Fibroblast of lung (primary cell): Measurements from ENCODE around the gene DHDDS. TPM values are rescaled to one million over a fixed set of nuclear protein-coding genes. Genes with fewer than 3 reads are reported as not detected.

Source experiments
- DNase-seq, 2 donors: peaks; one replicate each; pipeline versions ENCODE4 v3.0.0 to v3.0.0-alpha.2; 2010; ENCODE audit warnings: low read depth in 2 of 2
- H2AFZ ChIP-seq: 2 replicates; pipeline ENCODE4 v1.5.1; 2012; ENCODE audit warnings: low read length, control low read depth, inconsistent platforms
- H3K27ac ChIP-seq: 2 replicates; pipeline ENCODE4 v1.5.1; 2011; ENCODE audit warnings: low read length, control low read depth; ENCODE audit not compliant: insufficient read depth
- H3K27me3 ChIP-seq: 2 replicates; pipeline ENCODE4 v1.5.1; 2011; ENCODE audit warnings: mild to moderate bottlenecking, low read length; ENCODE audit not compliant: control insufficient read depth, insufficient read depth
- H3K36me3 ChIP-seq: 2 replicates; pipeline ENCODE4 v1.5.1; 2011; ENCODE audit warnings: low read length; ENCODE audit not compliant: control insufficient read depth, insufficient read depth
- H3K4me1 ChIP-seq: 2 replicates; pipeline ENCODE4 v1.5.1; 2011; ENCODE audit warnings: low read length; ENCODE audit not compliant: control insufficient read depth, insufficient read depth; ENCODE audit errors: extremely low read depth
- H3K4me2 ChIP-seq: 2 replicates; pipeline ENCODE4 v1.5.1; 2011; ENCODE audit warnings: low read length, control low read depth; ENCODE audit not compliant: insufficient read depth; ENCODE audit errors: extremely low read depth
- H3K4me3 ChIP-seq, 4 experiments: fragments of 200-600 bp in 1 of 4; sonication (generic) in 1 of 4; replicated peaks in 1 of 4; 2 replicates each; pipeline ENCODE4 v1.5.1; 2011 to 2016; ENCODE audit warnings: low read length in 4 of 4, low read depth in 3 of 4, mild to moderate bottlenecking in 3 of 4, control low read depth in 2 of 4, inconsistent platforms in 1 of 4, mixed read lengths in 1 of 4; ENCODE audit not compliant: insufficient read depth in 1 of 4; ENCODE audit errors: control extremely low read depth in 1 of 4
- H3K79me2 ChIP-seq: 2 replicates; pipeline ENCODE4 v1.5.1; 2012; ENCODE audit warnings: mild to moderate bottlenecking, low read length, inconsistent platforms; ENCODE audit not compliant: control insufficient read depth, insufficient read depth
- H3K9ac ChIP-seq: 2 replicates; pipeline ENCODE4 v1.5.1; 2011; ENCODE audit warnings: mild to moderate bottlenecking, low read length, control low read depth; ENCODE audit not compliant: insufficient read depth
- H3K9me3 ChIP-seq: 2 replicates; pipeline ENCODE4 v1.5.1; 2012; ENCODE audit warnings: low read depth, low read length; ENCODE audit not compliant: control insufficient read depth, insufficient read depth
- H4K20me1 ChIP-seq: 2 replicates; pipeline ENCODE4 v1.5.1; 2011; ENCODE audit warnings: low read length; ENCODE audit not compliant: control insufficient read depth, insufficient read depth; ENCODE audit errors: extremely low read depth
- EZH2 ChIP-seq: IDR thresholded peaks from 2 replicates; pipeline ENCODE4 v1.5.1; 2012; ENCODE audit warnings: low read length, control low read depth, mild to moderate bottlenecking; ENCODE audit errors: missing control alignments
- polyA plus RNA-seq, 2 donors: library from polyadenylated mRNA; depleted of rRNA in 1 of 2; stranded (reverse) in 1 of 2; unstranded in 1 of 2; fragments of >200 nt; gene quantifications; 2 replicates each; pipeline ENCODE4 v1.2.1, GENCODE V29; 2011 to 2012; ENCODE audit warnings: missing spikeins in 1 of 2
- total RNA-seq: library from RNA; depleted of rRNA; stranded (reverse); fragments of >200 nt; gene quantifications from 2 replicates; pipeline ENCODE4 v1.2.1, GENCODE V29; 2014
- TF ChIP-seq, protein P1 (sequence below), 2 donors: IDR thresholded peaks in 1 of 2; conservative IDR thresholded peaks in 1 of 2; 1 replicate in 1 of 2; 2 replicates in 1 of 2; pipeline ENCODE4 v1.5.1; 2011 to 2012; ENCODE audit warnings: low read length in 2 of 2, control low read depth in 1 of 2, inconsistent platforms in 1 of 2, low read depth in 1 of 2, mild to moderate bottlenecking in 1 of 2

Gene DHDDS
- total and polyA plus RNA-seq, 2 donors (not counting 1 experiment from before 2014, with no cell fraction given), result 41.5 to 76.6 TPM

- H3K36me3 ChIP-seq, result peaks cover 16% of the 10 kb centered on the region
- H3K27ac ChIP-seq, result no peak overlapping the region
- no peak for TF ChIP-seq EZH2
- TF ChIP-seq, protein P1, sequence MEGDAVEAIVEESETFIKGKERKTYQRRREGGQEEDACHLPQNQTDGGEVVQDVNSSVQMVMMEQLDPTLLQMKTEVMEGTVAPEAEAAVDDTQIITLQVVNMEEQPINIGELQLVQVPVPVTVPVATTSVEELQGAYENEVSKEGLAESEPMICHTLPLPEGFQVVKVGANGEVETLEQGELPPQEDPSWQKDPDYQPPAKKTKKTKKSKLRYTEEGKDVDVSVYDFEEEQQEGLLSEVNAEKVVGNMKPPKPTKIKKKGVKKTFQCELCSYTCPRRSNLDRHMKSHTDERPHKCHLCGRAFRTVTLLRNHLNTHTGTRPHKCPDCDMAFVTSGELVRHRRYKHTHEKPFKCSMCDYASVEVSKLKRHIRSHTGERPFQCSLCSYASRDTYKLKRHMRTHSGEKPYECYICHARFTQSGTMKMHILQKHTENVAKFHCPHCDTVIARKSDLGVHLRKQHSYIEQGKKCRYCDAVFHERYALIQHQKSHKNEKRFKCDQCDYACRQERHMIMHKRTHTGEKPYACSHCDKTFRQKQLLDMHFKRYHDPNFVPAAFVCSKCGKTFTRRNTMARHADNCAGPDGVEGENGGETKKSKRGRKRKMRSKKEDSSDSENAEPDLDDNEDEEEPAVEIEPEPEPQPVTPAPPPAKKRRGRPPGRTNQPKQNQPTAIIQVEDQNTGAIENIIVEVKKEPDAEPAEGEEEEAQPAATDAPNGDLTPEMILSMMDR (conservative IDR thresholded peaks at IDR 0.05 in 1 of 2, IDR thresholded peaks at IDR 0.05 in 1 of 2; ENCODE audit: low read depth in 1 of 2, low read length in 2 of 2), result no peak
- no peak overlapping the region for H3K4me2 ChIP-seq
- no peak for DNase-seq
- peaks cover 14% of the 10 kb centered on the region for H3K79me2 ChIP-seq
- H3K9me3 ChIP-seq, result no peaks in the 10 kb centered on the region
- H2AFZ ChIP-seq, result no peak overlapping the region
- peaks cover 1% of the 10 kb centered on the region for H4K20me1 ChIP-seq
- no peak overlapping the region for H3K4me3 ChIP-seq
- H3K4me1 ChIP-seq, result peaks cover 1% of the 10 kb centered on the region
- no peaks in the 10 kb centered on the region for H3K27me3 ChIP-seq
- no peak overlapping the region for H3K9ac ChIP-seq
Measured at GRCh38 chr1:26469558-26469957, 37.4 kb downstream of the DHDDS start.

DNA sequence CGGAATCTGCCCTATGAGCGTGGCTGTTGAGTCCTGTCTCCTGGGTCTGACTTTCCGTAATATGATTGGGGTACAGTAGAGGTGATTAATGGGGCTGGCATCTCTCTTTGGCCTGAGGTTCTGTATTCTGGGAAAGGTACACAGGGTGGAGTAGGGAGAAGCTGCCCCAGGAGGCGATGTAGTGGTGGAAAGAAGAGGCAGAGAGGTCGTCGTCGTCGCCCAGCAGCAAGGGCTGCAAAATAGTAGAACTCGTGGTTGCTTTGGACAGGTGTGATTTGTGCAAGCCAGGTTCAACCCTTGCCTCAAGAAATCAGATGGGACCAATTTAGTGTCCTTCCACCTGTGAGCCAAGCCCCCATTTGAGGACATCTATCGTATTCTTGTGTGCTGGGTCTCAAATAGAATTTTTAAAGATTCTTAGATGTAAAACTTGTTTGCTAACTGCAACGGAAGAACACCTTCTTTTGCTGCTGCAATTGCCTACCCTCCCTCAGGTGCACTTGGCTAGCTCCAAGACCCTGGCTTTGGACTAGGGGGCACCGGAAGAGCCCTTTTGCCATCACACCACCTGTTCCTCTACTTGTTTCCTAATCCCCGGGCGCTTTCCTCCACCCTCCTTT, 38.9 kb downstream of the DHDDS start:
- H3K79me2 ChIP-seq, result peaks cover 18% of the 10 kb centered on the region
- no peaks in the 10 kb centered on the region for H3K27me3 ChIP-seq
- no peak for DNase-seq
- H3K4me1 ChIP-seq, result peaks cover 3% of the 10 kb centered on the region
- H3K36me3 ChIP-seq, result peaks cover 13% of the 10 kb centered on the region
- peaks cover 1% of the 10 kb centered on the region for H4K20me1 ChIP-seq
- H3K9ac ChIP-seq, result no peak overlapping the region
- no peak for TF ChIP-seq EZH2
- TF ChIP-seq, protein P1 (conservative IDR thresholded peaks at IDR 0.05 in 1 of 2, IDR thresholded peaks at IDR 0.05 in 1 of 2; ENCODE audit: low read depth in 1 of 2, low read length in 2 of 2), result no peak
- peak overlapping the region; percentile 92 for H3K4me2 ChIP-seq
- H3K27ac ChIP-seq, result no peak overlapping the region
- no peak overlapping the region for H2AFZ ChIP-seq
- no peaks in the 10 kb centered on the region for H3K9me3 ChIP-seq
- peak overlapping the region in 2 of 4 experiments; percentile 66 to 79 for H3K4me3 ChIP-seq

DNA sequence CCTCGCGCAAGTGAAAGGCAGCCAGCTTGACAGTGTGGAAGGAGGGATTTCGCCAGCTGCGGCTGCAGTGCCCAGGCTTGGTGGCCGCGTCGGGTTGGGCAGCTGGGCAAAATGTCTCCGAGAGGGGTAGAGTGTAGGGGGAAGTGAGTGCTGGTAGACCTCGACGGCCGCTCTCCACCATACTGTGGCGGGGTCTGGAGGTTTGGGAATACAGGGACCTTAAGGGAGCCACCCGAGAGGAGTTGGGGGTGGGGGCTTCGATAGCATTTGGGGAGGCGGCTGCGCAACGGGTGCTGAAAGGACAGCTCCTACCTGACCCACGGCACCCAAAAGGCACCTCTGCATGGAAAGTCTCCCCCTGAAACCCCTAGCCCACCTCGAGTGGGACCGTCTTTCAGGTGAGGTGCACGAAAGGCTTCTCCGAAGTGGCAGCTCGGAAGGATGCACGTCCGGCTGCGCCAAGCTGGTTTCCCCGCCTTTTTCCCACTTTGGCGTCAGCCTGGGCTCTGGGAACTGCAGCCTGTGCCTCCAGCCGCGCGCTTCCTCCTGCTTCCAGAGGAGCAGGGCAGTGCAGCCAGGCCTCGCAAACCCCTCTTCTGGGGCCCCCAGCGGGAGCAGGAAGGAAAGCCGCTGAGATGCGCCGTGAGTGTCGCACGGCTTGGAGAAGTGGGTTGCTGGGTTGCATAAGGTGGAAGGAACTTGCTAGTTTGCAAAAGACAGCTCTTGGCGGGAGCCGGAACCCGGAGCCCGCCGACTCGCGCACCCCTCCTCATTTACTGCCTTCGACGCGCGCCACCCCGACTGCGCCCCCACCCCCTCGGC, 39.6 kb downstream of the DHDDS start:
- Histone ChIP-seq H2AFZ (no peak overlapping the region), H3K9me3 (no peaks in the 10 kb centered on the region), H3K27ac (no peak overlapping the region), H3K4me2 (peak overlapping the region; percentile 92), H3K9ac (peak overlapping the region; percentile 3), H3K27me3 (no peaks in the 10 kb centered on the region), H3K36me3 (peaks cover 14% of the 10 kb centered on the region), H4K20me1 (peaks cover 1% of the 10 kb centered on the region), H3K79me2 (peaks cover 18% of the 10 kb centered on the region), H3K4me1 (peaks cover 3% of the 10 kb centered on the region), H3K4me3 (peak overlapping the region; percentile 52 to 79 (median 66))
- TF ChIP-seq EZH2, result no peak
- TF ChIP-seq, protein P1 (conservative IDR thresholded peaks at IDR 0.05 in 1 of 2, IDR thresholded peaks at IDR 0.05 in 1 of 2; ENCODE audit: low read depth in 1 of 2, low read length in 2 of 2), result no peak
- DNase-seq, result peak; percentile 72 to 77
